DMS79 (cell line): ENCODE results near the gene SEPHS2.
"Not testable (repeated sequence)": the region's sequence is repeated elsewhere in the genome, so short reads cannot be mapped to it uniquely, and the experiment has no call there.

Source experiments
- DNase-seq: peaks from one replicate; lab custom pipeline; 2025; lab: John Stamatoyannopoulos, UW

Gene SEPHS2

GRCh38 chr16:30464078-30464477, 18.4 kb upstream of the SEPHS2 start:
- DNase-seq, result no peak

GRCh38 chr16:30461426-30461825, 15.8 kb upstream of the SEPHS2 start:
- DNase-seq, result not testable (repeated sequence)

GRCh38 chr16:30459456-30459855, 13.8 kb upstream of the SEPHS2 start:
- no peak for DNase-seq

- no peak for DNase-seq
These were observed 13.1 kb upstream of the SEPHS2 start for GRCh38 chr16:30458561-30459394.

- no peak for DNase-seq
These were observed 12.3 kb upstream of the SEPHS2 start for GRCh38 chr16:30457743-30458560.

GRCh38 chr16:30457256-30457655, 11.6 kb upstream of the SEPHS2 start:
- no peak for DNase-seq

- no peak for DNase-seq
These were observed 10.6 kb upstream of the SEPHS2 start for GRCh38 chr16:30456302-30456701.

GRCh38 chr16:30452709-30453580, 7.3 kb upstream of the SEPHS2 start:
- not testable (repeated sequence) for DNase-seq

GRCh38 chr16:30449116-30449435, 3.4 kb upstream of the SEPHS2 start:
- no peak for DNase-seq

GRCh38 chr16:30447512-30448226, 2.0 kb upstream of the SEPHS2 start:
- DNase-seq, result no peak

- no peak for DNase-seq
These were observed 525 bp upstream of the SEPHS2 start for GRCh38 chr16:30446203-30446595.

GRCh38 chr16:30445149-30445407, 596 bp downstream of the SEPHS2 start:
- DNase-seq, result no peak

GRCh38 chr16:30444231-30445148, 1.2 kb downstream of the SEPHS2 start:
- no peak for DNase-seq

GRCh38 chr16:30443631-30444030, 2.0 kb downstream of the SEPHS2 start:
- no peak for DNase-seq

GRCh38 chr16:30439720-30440348, 5.8 kb downstream of the SEPHS2 start:
- DNase-seq, result no peak

- DNase-seq, result no peak
These were observed 6.8 kb downstream of the SEPHS2 start for GRCh38 chr16:30438835-30439234.

- peak; percentile 80 for DNase-seq
These were observed 8.1 kb downstream of the SEPHS2 start for GRCh38 chr16:30437511-30438046.

- DNase-seq, result no peak
These were observed 10.8 kb downstream of the SEPHS2 start for GRCh38 chr16:30434852-30435251.

- DNase-seq, result no peak
These were observed 15.2 kb downstream of the SEPHS2 start for GRCh38 chr16:30430428-30430970.
